ENCODE data around the gene FAM222B.

The FAM222B gene

DNA sequence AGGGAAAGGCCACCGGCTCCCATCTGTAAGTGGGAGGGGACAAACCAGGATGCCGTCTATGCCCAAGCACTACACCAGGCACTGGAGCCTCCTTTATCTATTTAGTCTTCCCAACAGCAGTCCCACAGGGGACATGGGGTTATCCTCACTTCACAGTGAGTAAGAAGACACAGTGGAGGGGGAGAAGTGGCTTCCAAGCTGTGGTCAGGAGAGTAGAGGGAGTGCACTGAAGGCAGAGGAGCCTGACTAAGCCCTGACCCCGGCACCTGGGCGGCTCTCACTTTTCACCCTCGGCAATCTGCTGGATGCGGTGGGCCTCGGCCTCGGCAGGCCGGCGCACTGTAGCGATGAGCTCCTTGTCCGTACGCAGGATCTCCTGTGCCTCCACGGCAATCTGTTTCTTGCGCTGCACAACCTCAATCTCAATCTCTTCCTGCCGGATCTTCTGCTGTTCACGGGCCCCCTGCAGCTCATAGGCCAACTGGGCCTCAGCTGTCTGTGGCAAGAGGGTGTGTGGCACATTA lies 39.0 kb upstream of the FAM222B start:
- WGBS (ENCODE audit: extremely low coverage, insufficient coverage, low lambda C conversion rate) = no CpG with 5 or more reads among the region's 17 CpGs
- Histone ChIP-seq H4K8ac (ENCODE audit: low read depth, low read length) (no peak overlapping the region), H3K4ac (ENCODE audit: low read depth, low read length) (no peak overlapping the region), H2BK15ac (replicated peaks; ENCODE audit: low read depth) (no peak overlapping the region), H2AK5ac (ENCODE audit: low read length) (no peak overlapping the region), H4K5ac (ENCODE audit: low read length) (no peak overlapping the region), H3K36me3 (ENCODE audit: control insufficient read depth, insufficient read depth, low read length) (no peaks in the 10 kb centered on the region), H3K27me3 (ENCODE audit: insufficient read depth, low read length, poor library complexity) (no peaks in the 10 kb centered on the region), H3K4me2 (ENCODE audit: low read length) (no peak overlapping the region), H2BK5ac (ENCODE audit: low read length) (no peak overlapping the region), H3K18ac (ENCODE audit: low read length) (no peak overlapping the region), H3K4me3 (ENCODE audit: low read length) (no peak overlapping the region), H3K27ac (ENCODE audit: low read depth, low read length) (no peak overlapping the region), H3K79me2 (ENCODE audit: control insufficient read depth, insufficient read depth, low read length) (no peaks in the 10 kb centered on the region), H3K79me1 (ENCODE audit: low read length) (no peaks in the 10 kb centered on the region), H2BK120ac (ENCODE audit: low read depth, low read length) (no peak overlapping the region), H3K9ac (ENCODE audit: low read length) (no peak overlapping the region), H3K56ac (ENCODE audit: low read length) (no peak overlapping the region), H3K4me1 (ENCODE audit: control insufficient read depth, low read depth, low read length) (no peaks in the 10 kb centered on the region), H3K23ac (ENCODE audit: low read length) (no peak overlapping the region)
- DNase-seq = no peak

DNA sequence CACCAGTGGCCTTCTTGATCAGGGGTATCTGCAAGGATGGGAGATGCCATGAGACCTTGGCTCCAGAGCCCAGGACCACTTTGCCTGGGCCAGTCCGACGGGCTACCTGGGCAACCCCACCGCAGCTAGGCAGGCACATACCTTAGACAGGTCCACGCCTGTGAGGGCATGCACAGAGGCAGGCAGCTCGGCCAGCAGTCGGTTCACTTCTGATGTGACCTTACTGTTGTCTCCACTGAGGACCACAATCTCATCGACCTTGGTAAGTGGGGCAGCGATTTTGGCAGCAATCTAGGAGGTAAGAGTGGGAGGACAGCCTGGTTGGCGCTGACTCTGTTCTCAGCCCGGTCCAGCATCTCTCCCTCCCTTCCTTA lies 38.0 kb upstream of the FAM222B start:
- no peak overlapping the region for H2BK15ac ChIP-seq (replicated peaks; ENCODE audit: low read depth)
- H3K4me3 ChIP-seq (ENCODE audit: low read length) = no peak overlapping the region
- H4K5ac ChIP-seq (ENCODE audit: low read length) = no peak overlapping the region
- no peak overlapping the region for H3K4ac ChIP-seq (ENCODE audit: low read depth, low read length)
- H3K36me3 ChIP-seq (ENCODE audit: control insufficient read depth, insufficient read depth, low read length) = no peaks in the 10 kb centered on the region
- H3K27me3 ChIP-seq (ENCODE audit: insufficient read depth, low read length, poor library complexity) = no peaks in the 10 kb centered on the region
- no peak overlapping the region for H2AK5ac ChIP-seq (ENCODE audit: low read length)
- no peak overlapping the region for H3K23ac ChIP-seq (ENCODE audit: low read length)
- H3K4me2 ChIP-seq (ENCODE audit: low read length) = no peak overlapping the region
- no peak overlapping the region for H3K56ac ChIP-seq (ENCODE audit: low read length)
- H3K79me1 ChIP-seq (ENCODE audit: low read length) = no peaks in the 10 kb centered on the region
- no peaks in the 10 kb centered on the region for H3K79me2 ChIP-seq (ENCODE audit: control insufficient read depth, insufficient read depth, low read length)
- H4K8ac ChIP-seq (ENCODE audit: low read depth, low read length) = no peak overlapping the region
- no CpG with 5 or more reads among the region's 10 CpGs for WGBS (ENCODE audit: extremely low coverage, insufficient coverage, low lambda C conversion rate)
- no peak for DNase-seq
- no peak overlapping the region for H3K9ac ChIP-seq (ENCODE audit: low read length)
- no peak overlapping the region for H2BK120ac ChIP-seq (ENCODE audit: low read depth, low read length)
- H3K4me1 ChIP-seq (ENCODE audit: control insufficient read depth, low read depth, low read length) = peaks cover 3% of the 10 kb centered on the region
- H3K18ac ChIP-seq (ENCODE audit: low read length) = no peak overlapping the region
- no peak overlapping the region for H2BK5ac ChIP-seq (ENCODE audit: low read length)
- no peak overlapping the region for H3K27ac ChIP-seq (ENCODE audit: low read depth, low read length)

DNA sequence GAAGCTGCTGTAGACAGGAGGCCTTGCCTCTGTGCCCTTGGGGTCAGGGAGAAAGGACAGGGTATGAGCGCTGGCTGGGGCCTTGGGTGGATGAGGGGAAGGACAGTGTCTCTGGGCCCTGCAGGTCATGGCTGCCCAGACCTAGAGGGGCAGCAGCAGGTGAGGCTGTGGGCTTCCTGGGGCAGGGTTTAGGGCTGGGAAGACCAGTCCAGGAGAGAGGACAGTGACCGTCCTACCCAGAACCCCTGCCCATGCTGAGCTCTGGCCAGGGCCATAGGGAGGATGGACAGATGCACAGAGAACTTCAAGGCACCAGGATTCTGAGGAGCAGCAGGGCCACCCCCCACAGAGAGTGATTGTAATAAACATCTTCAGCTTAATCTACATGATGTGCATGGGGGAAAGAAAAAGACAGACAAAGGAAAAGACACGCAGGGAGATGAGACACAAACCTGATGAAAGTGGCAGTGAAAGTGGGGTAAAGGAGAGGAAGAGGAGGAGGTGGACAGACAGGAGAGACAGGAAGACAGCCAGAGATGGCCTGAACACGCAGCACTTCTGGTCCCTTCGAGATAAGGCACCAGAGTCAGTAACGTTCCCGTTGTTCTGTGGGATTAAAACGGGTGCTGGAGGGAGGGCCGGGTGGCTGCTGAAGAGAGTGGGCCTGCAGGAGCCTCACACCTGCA lies 37.4 kb upstream of the FAM222B start:
- no peak overlapping the region for H3K27ac ChIP-seq (ENCODE audit: low read depth, low read length)
- no peak overlapping the region for H3K18ac ChIP-seq (ENCODE audit: low read length)
- DNase-seq = no peak
- no peak overlapping the region for H3K4ac ChIP-seq (ENCODE audit: low read depth, low read length)
- no peak overlapping the region for H2BK15ac ChIP-seq (replicated peaks; ENCODE audit: low read depth)
- H3K27me3 ChIP-seq (ENCODE audit: insufficient read depth, low read length, poor library complexity) = no peaks in the 10 kb centered on the region
- no peak overlapping the region for H4K5ac ChIP-seq (ENCODE audit: low read length)
- no peaks in the 10 kb centered on the region for H3K79me2 ChIP-seq (ENCODE audit: control insufficient read depth, insufficient read depth, low read length)
- no peaks in the 10 kb centered on the region for H3K79me1 ChIP-seq (ENCODE audit: low read length)
- no peak overlapping the region for H2BK5ac ChIP-seq (ENCODE audit: low read length)
- peaks cover 3% of the 10 kb centered on the region for H3K4me1 ChIP-seq (ENCODE audit: control insufficient read depth, low read depth, low read length)
- H3K4me3 ChIP-seq (ENCODE audit: low read length) = no peak overlapping the region
- no CpG with 5 or more reads among the region's 9 CpGs for WGBS (ENCODE audit: extremely low coverage, insufficient coverage, low lambda C conversion rate)
- H2BK120ac ChIP-seq (ENCODE audit: low read depth, low read length) = no peak overlapping the region
- H3K4me2 ChIP-seq (ENCODE audit: low read length) = no peak overlapping the region
- no peak overlapping the region for H2AK5ac ChIP-seq (ENCODE audit: low read length)
- no peak overlapping the region for H4K8ac ChIP-seq (ENCODE audit: low read depth, low read length)
- H3K23ac ChIP-seq (ENCODE audit: low read length) = no peak overlapping the region
- no peak overlapping the region for H3K56ac ChIP-seq (ENCODE audit: low read length)
- H3K9ac ChIP-seq (ENCODE audit: low read length) = no peak overlapping the region
- no peaks in the 10 kb centered on the region for H3K36me3 ChIP-seq (ENCODE audit: control insufficient read depth, insufficient read depth, low read length)

DNA sequence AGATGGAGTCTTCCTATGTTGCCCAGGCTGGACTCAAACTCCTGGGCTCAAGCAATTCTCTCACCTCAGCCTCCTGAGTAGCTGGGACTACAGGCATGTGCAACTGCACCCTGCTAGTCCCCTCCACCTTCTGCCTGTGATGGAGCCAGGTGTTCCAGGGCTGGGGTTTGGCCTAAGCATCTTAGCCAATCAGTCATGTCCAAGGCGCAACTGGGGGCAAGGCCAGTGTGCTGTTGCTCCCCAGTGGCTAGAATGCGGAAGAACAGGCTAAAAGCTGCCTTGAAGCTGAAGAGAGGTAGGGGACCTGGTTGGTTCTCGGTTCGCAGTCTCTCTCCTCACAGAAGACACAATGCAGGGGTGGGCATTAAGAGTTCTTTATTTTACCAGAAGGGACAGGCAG lies 36.4 kb upstream of the FAM222B start:
- H3K4ac ChIP-seq (ENCODE audit: low read depth, low read length) = no peak overlapping the region
- no peak overlapping the region for H2AK5ac ChIP-seq (ENCODE audit: low read length)
- no peak overlapping the region for H3K18ac ChIP-seq (ENCODE audit: low read length)
- WGBS (ENCODE audit: extremely low coverage, insufficient coverage, low lambda C conversion rate) = no CpG with 5 or more reads among the region's 4 CpGs
- no peak overlapping the region for H3K4me3 ChIP-seq (ENCODE audit: low read length)
- no peaks in the 10 kb centered on the region for H3K36me3 ChIP-seq (ENCODE audit: control insufficient read depth, insufficient read depth, low read length)
- H3K79me2 ChIP-seq (ENCODE audit: control insufficient read depth, insufficient read depth, low read length) = no peaks in the 10 kb centered on the region
- no peak overlapping the region for H4K8ac ChIP-seq (ENCODE audit: low read depth, low read length)
- no peak overlapping the region for H3K23ac ChIP-seq (ENCODE audit: low read length)
- H3K9ac ChIP-seq (ENCODE audit: low read length) = no peak overlapping the region
- H3K4me2 ChIP-seq (ENCODE audit: low read length) = no peak overlapping the region
- no peak overlapping the region for H2BK5ac ChIP-seq (ENCODE audit: low read length)
- H2BK120ac ChIP-seq (ENCODE audit: low read depth, low read length) = no peak overlapping the region
- no peaks in the 10 kb centered on the region for H3K79me1 ChIP-seq (ENCODE audit: low read length)
- H3K27ac ChIP-seq (ENCODE audit: low read depth, low read length) = no peak overlapping the region
- no peak overlapping the region for H4K5ac ChIP-seq (ENCODE audit: low read length)
- no peak overlapping the region for H3K56ac ChIP-seq (ENCODE audit: low read length)
- H3K27me3 ChIP-seq (ENCODE audit: insufficient read depth, low read length, poor library complexity) = no peaks in the 10 kb centered on the region
- DNase-seq = peak; percentile 86
- peaks cover 3% of the 10 kb centered on the region for H3K4me1 ChIP-seq (ENCODE audit: control insufficient read depth, low read depth, low read length)
- no peak overlapping the region for H2BK15ac ChIP-seq (replicated peaks; ENCODE audit: low read depth)

DNA sequence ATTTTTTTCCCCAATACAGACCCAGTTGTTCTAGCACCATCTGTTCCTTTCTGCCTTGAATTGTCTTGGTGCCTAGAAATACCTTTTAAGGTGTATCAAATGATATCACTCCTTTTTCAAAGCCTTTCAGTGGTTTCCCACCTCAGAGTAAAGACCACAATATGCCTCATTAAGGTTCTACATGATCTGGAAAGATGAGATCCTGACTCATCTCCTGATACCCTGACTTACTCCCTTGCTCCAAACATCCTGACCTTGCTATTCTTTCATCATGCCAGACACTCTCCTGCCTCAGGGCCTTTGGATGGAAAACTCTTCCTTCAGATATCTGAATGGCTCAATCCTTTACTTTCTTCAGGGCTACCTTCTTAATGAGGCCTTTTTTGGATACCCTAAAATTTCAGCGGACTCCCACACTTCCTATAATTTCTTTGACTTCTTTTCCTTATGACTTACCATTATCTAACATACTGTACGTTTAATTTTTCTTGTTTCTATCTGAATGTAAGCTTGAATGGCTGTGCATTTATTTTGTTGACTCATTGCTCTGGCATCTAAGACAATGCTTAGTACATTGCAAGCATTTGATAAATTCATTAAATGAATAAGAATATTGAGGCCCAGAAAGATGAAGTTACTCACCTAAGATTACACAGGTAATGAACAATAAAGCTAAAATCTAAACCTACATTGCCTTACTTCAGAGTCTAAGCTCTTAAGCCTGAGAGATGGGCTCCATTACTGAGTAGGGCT lies 35.7 kb upstream of the FAM222B start:
- no peaks in the 10 kb centered on the region for H3K79me1 ChIP-seq (ENCODE audit: low read length)
- no peak overlapping the region for H3K27ac ChIP-seq (ENCODE audit: low read depth, low read length)
- H3K4me2 ChIP-seq (ENCODE audit: low read length) = no peak overlapping the region
- H2BK5ac ChIP-seq (ENCODE audit: low read length) = no peak overlapping the region
- H2AK5ac ChIP-seq (ENCODE audit: low read length) = no peak overlapping the region
- H3K56ac ChIP-seq (ENCODE audit: low read length) = no peak overlapping the region
- H3K4me3 ChIP-seq (ENCODE audit: low read length) = no peak overlapping the region
- no peaks in the 10 kb centered on the region for H3K27me3 ChIP-seq (ENCODE audit: insufficient read depth, low read length, poor library complexity)
- no peaks in the 10 kb centered on the region for H3K79me2 ChIP-seq (ENCODE audit: control insufficient read depth, insufficient read depth, low read length)
- H3K23ac ChIP-seq (ENCODE audit: low read length) = no peak overlapping the region
- H3K36me3 ChIP-seq (ENCODE audit: control insufficient read depth, insufficient read depth, low read length) = no peaks in the 10 kb centered on the region
- H3K4me1 ChIP-seq (ENCODE audit: control insufficient read depth, low read depth, low read length) = peaks cover 3% of the 10 kb centered on the region
- H2BK120ac ChIP-seq (ENCODE audit: low read depth, low read length) = no peak overlapping the region
- no peak overlapping the region for H4K8ac ChIP-seq (ENCODE audit: low read depth, low read length)
- H4K5ac ChIP-seq (ENCODE audit: low read length) = no peak overlapping the region
- H3K18ac ChIP-seq (ENCODE audit: low read length) = no peak overlapping the region
- no peak overlapping the region for H3K9ac ChIP-seq (ENCODE audit: low read length)
- DNase-seq = no peak
- no CpG with 5 or more reads among the region's 2 CpGs for WGBS (ENCODE audit: extremely low coverage, insufficient coverage, low lambda C conversion rate)
- no peak overlapping the region for H3K4ac ChIP-seq (ENCODE audit: low read depth, low read length)
- no peak overlapping the region for H2BK15ac ChIP-seq (replicated peaks; ENCODE audit: low read depth)
